GM19328 (cell line): ENCODE data around the gene GAS6.
"Not testable (repeated sequence)": the region's sequence is repeated elsewhere in the genome, so short reads cannot be mapped to it uniquely, and the experiment has no call there.

Experiments
- ATAC-seq: cut with Tn5 transposase; IDR thresholded peaks from one replicate; pipeline ENCODE4 v1.9.1; 2021; ENCODE audit warnings: mild to moderate bottlenecking, moderate library complexity; ENCODE audit not compliant: unreplicated experiment

Gene GAS6

DNA sequence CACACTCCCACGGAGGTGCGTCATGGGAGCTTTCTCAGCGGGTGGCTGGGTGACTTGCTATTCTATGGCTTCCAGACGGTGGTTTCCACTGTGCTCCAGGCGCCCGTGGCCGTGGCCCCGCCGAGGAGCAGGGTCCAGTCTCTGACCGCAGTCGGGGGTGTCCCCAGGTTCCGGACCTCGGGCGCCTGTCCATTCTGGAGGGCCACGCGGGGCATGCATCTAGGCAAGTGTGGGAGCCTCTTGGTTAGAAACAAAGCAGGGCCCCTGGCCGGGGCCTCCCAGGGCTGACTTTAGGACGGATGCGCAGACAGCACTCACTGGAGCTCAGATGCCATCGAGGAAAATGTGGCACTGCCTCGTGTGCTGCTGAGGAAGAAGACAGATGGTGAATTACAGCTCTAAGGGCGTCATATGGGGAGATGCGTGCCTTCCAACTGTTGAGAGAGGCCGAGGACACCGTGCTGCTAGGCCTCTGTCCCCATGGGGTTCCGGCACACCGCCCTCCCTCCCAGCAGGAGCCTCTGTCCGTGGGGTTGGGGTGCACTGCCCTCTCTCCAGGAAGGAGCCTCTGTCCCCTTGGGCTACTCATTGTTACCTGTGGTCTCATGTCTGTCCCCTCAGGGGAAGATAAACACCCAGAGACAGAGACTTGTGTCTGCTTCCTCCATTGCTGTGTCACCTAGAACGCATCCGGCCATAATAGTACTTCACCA lies 66.8 kb downstream of the GAS6 start:
- no peak for ATAC-seq

DNA sequence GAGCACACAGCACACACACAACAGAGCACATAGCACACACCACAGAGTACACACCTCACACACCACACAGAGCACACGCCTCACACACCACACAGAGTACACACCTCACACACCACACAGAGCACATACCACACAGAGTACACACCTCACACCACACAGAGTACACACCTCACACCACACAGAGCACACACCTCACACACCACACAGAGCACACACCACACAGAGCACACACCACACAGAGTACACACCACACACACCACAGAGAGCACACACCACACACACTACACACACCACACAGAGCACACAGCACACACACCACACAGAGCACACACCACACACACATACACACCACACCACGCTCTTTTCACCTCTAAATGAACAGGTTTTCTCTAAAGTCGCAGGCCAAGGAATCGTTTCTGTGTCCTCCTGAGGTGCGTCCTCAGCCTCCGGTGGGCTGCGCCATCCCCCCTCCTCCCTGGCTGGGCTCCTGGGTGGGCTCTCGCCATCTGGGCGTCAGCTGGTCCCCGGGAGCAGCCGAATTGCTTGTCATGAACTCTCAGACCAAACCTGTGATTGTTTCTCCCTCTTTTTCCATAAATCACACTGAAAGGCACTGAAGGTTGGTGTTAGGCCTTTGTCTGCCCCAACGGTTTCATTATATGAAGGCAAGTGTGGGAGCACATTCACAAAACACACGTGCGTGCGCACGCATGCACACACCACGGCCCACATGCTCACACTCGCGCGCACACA lies 67.5 kb downstream of the GAS6 start:
- no peak for ATAC-seq

DNA sequence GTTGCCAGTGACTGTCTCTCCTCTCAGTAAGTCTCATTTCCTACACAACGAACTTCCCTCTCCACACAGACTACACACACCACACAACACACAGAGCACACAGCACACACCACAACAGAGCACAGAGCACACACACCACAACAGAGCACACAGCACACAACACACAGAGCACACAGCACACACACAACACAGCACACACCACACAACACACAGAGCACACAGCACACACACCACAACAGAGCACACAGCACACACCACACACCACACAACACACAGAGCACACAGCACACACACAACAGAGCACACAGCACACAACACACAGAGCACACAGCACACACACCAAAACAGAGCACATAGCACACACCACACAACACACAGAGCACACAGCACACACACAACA lies 68.5 kb downstream of the GAS6 start:
- ATAC-seq, result not testable (repeated sequence)

DNA sequence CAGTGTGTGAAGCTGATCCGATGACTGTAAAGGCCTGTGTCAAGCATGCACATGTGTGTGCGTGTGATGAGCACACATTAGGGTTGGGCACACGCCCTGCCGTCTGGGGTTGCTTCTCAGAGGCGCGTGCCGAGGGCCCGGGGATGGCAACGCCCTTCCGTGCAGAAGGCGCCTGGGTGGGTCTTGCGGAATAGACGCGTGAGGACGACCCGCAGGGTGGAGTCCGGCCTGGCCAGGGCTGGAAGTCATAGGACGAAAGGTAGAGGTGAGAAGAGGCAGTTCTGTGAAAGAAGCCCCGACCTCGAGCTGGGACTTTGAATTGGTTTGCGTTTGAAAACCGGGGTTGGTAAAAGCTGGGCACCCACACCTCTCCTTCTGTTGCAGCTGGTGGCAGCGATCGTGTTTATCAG lies 69.1 kb downstream of the GAS6 start:
- no peak for ATAC-seq

DNA sequence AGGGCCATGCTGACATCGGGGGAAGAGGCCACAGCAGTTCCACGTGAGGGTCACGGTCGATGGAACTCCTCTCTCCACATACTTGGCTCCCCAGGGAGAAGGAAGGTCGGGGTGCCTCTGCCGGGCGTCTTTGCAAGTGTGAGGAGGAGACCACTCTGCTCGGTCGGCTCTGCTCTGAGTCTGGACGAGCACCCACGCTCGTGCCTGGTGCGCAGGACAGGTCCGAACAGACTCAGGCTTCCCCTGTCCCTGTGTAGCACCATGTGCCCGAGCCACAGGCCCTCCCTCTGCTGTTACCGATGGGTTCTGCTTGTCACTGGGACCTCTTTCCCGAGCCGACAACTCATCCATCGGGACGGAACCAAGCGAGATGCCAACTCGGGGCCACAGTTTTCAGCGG lies 69.8 kb downstream of the GAS6 start:
- ATAC-seq, result no peak

DNA sequence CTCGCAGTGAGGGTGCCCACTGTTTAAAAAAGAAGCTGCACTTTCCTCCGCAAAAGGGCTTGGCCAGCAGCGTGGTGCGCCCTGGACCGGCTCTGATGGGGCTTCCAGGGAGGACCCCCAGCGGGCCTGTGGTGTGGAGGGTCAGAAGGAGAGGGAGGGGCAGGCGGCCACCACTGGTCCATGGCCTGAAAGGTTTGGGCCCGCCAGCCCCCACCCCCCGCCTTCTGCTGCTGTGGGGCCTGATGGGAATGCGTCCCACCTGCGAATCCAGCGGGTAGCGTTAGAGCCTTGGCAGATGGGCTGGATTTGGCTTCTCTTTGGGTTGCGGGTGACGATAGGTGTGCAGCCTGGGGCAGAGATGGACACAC lies 70.2 kb downstream of the GAS6 start:
- no peak for ATAC-seq

DNA sequence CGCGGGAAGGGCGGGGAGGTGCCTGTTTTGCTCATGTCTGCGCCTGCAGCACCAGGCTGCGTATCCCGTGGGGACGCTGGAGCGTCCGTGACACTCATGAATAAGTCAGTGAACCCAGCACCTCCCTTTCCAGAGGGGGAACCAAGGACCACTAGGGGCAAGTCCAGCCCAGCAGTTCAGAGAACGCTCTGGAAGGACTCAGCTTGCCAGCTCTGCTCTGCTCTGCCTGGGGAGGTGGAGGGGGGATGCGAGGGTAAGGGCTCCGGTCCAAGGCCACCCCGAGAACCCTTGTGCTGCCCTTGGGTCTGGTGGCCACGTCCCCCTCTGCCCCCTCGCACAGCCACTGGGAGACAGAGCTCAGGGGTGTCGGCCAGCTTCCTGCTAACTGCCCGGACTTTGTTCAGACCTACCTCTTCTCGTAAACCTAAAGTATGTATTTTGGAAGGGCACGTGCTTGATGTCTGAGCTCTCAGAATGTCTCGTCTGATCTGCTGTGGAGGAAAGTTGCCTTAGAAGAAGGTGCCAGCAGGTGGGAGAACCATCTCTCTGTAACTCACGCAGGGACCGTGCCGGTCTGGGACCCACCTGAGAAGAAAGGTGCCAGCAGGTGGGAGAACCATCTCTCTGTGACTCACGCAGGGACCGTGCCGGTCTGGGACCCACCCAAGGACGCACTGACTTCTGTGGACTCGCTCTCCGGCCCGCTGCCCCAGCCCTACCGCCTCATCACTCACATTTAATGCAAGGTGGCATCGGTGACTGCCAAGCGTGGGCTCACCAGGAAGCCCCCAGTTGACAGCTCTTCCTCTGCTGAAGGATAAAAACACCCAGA lies 70.8 kb downstream of the GAS6 start:
- ATAC-seq, result no peak

DNA sequence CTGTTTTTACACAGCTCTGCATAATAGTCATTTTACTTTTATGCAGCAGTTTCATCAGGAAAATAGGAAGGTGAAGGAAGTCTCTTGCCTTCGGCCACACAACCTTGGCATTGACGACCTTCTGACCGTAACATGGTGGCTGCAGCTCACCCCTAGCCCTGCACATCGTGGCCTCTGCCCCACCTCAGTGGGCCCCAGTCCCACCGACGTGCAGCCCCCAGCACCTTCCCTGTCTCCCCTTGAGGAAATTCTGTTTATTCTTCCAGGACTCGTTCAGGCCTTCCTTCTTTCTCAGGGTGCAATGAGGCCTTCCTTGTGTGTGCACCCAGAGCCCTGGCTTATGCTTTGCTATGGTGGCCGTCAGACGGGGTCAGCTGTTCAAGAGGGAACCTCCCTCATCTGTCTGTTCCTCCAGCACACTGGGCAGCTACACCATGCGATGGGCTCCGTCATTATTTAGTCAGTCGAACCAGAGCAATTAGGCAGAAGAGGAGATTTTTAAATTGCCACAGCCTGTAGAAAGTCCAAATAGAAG lies 71.6 kb downstream of the GAS6 start:
- no peak for ATAC-seq

DNA sequence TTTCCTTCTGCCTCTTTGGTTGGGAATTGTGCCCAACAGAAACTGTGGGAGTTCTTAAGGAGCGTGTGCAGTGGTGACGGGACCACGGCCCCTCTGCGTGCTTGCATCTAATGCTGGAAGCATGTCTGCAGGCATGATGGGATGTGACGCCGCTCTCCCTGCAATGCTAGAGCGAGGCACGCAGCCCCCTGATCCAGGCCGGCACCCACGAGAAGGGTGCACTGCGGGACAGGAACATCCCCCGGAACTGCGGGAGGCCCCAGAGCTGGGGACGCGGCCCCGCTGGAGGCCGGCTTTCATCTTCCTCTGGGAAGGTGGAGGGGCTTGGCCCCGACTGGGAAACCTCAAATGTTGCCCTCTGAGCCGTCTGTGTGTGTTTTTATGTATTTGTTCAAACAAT lies 72.1 kb downstream of the GAS6 start:
- ATAC-seq, result no peak

DNA sequence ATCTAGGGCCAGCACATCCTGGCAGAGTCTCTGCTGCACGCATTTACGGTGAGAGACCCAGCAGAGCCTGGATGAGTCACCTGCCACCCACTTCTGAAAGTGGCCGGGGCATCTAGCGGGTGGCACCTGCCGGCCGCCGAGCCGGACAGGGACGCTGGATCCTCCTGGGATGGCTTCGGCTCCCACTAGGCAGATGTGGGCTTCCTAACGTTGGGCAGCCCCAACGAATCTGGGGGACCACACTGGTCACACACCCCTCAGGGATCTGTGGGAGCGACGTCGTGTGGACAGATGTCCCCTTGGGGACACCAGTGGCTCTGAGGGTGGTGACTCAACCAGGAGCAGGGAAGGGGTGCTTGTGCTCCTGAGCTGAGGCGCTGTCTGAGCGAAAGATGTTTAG lies 72.7 kb downstream of the GAS6 start:
- no peak for ATAC-seq

DNA sequence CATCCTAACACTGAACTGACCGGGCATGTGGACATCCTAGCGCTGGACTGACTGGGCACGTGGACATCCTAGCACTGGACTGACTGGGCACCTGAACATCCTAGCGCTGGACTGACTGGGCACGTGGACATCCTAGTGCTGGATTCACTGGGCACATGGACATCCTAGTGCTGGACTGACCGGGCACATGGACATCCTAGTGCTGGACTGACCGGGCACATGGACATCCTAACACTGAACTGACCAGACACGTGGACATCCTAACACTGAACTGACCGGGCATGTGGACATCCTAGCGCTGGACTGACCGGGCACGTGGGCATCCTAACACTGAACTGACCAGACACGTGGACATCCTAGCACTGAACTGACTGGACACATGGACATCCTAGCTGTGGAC lies 73.9 kb downstream of the GAS6 start:
- not testable (repeated sequence) for ATAC-seq

DNA sequence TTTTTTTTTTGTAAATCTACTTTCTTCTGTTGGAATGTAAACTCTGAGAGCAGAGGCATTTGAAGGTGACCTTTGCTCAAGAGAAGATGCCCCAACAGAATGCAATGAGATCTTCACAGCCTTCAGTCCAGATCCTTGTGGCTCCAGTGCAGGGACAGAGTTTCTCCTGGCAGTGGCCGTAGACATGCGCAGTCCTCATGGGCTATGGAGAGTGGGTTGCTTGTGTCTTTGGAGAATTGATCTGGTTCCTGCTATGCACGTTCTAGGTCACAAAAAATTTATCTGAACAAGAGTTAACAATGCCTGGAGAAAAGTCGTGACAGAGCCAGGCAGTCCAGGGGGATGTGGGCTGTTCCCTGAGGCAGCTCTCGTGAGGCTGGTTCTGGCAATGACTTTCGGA lies 74.7 kb downstream of the GAS6 start:
- ATAC-seq, result no peak

DNA sequence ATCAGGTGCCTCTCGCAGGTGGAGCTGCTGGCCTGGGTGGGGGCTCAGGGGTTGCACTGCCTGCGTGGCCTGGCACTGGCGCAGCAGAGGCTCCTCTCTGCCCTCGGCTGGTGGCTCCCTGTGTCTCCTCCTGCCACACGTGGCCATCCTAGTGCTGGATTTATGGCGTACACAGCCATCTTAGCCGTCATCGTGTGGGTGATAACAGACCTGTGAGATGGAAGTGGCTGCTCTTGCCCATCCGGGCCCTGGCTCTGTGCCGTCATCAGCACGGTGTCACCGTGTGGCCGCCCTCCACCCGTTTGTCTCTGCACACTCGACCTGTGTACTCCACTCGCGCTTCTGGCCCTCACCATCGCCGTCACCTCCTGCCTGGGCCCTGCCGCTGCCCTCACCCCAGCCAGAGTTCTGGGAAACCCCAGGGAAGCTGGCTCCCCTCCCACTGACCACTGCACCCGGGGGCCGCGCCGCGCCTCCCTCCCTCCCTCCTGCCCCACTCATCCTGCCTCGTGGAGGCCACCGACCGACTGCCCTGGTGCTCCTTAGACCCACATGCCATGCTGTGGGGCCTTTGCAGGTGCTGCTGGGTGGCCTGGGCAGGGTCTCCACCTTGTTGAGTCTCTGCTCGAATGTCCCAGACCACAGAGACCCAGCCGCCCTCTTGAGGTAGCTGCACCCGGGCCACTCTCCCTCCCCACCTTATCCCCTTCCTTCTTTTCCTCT lies 75.3 kb downstream of the GAS6 start:
- no peak for ATAC-seq

DNA sequence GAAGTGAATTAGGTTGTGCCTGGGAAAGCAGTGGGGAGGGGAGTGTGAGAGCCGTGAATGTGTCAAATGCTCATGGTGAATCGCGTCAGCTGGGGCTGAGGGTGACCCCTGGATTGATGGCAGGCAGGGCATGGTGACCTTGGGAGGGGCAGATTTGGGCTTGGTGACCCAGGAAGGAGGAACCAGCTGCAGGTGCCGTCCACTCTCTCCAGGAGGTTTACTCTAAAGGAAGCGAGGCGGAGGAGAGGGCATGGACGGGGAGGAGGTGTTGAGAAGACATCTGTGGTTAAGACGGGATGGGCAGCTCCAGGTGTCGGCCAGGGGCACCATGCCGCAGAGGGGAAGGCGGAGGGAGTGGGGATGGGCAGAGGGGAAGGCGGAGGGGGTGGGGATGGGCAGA lies 76.2 kb downstream of the GAS6 start:
- no peak for ATAC-seq

DNA sequence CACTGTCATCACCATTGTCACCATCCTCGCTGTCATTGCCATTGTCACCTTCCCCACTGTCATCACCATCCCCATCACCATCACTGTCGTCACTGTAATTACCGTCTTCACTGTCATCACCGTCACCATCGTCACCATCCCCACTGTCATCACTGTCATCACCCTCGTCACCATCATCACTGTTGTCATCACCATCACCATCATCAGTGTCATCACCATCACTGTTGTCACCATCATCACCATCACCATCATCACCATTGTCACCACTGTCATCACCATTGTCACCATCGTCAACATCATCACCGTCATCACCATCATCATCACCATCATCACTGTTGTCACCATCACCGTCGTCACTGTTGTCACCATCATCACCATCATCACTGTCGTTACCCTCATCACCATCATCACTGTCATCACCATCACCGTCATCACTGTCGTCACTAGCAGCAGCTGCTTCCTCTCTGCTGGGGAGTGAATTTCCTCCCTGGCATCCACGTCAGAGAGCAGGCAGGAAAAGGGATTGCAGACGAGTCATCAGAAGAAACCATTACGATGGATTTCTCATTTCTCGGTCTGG lies 77.5 kb downstream of the GAS6 start:
- no peak for ATAC-seq

DNA sequence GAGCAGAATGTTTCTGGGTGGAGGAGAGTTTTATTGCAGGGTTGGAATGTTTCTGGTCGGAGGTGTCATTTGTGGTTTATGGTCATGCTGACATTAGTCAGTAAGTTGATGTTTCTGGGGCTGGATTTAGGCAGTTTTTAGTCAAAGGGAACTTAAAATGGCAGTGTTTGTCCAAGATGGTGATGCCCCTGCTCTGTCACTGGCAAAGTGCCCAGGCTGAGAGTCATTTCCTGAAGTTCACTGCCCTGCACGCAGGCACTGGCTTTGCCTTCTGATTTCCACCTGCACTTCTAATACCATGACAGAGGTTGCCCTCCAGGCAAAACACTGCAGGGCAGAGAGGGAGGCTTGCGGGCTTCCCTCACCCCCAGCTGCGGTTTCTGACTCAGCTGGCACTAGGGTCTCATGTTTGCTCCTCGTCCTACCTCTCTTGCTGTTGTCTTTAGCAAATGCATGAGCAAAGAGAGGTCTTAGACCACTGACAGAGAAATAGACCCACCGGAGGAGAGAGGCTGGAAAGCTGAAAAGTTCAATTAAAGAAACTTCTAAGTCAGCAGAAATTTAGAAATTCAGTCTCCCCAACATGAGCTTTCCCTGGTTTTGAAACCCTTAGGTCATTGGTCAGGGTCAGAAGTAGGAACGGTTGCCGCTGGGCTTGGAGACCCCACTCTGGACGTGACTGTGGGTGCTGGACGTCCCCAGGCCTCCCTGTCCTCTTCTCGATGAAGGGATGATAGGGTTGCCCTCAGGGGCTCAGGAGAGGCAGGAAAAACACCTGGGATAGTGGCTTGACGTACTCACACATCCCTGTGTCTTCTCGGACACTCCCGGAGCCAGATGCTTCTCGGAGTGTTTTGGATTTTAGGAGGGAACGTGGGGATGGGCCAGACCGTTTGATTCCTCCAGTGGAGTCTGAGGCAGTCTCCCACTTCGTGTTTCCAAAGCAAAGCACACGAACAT lies 78.5 kb downstream of the GAS6 start:
- ATAC-seq, result no peak

DNA sequence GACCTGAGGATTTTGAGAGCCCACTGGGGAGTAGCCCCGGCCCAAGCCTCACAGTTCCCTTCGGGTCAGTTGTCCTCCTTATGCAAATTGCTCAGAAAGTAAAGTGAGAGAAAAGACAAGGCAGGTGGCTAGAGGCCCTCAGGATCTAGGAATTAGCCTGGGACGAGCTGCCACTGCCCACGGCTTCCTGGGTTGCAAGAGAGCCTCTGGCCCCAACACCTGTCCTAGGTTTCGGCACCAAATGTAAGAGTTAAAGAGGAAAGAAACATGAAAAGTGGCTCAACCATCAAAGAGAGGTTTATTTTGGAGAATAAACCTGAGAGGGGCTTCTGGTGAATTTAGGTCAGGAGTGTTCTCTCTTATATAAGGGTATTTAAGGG lies 79.2 kb downstream of the GAS6 start:
- ATAC-seq, result no peak

DNA sequence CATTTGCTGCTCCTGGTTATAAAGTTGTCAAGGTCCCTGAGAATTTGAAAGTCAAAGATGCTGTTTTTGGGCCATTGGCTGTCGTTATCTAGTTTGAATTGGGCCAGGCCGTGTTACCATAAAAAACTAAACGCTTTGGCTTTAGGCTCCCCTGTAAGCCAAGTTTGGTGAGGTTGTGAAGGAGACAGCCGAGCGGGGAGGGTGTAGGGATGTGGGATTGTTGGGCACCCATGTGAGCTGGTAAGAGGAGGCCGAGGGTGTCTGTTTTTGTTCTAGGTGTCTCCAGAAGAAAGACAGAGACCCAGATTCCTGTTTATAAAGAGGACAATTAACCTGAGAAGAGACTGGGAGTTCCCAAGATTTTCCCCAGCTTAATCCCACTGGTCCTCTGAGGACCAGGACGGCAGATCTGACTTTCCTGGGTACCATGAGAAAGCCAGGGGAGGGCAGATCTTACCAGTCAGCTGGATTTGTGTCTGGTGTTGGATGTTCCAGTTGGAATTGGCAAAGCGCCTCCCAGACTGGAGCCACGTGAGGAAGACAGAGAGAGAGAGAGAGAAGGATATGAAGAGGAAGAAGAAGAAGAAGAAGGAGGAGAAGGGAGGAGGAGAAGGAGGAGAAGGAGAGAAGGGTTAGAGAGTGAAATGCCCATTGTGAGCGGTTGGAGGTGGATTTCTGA lies 79.8 kb downstream of the GAS6 start:
- ATAC-seq, result no peak
